ENCODE results near the gene HMGCL.
A peak's percentile ranks its signal among the peaks of the same experiment; 100 is the strongest.
"Not testable (repeated sequence)": the region's sequence is repeated elsewhere in the genome, so short reads cannot be mapped to it uniquely, and the experiment has no call there.

HMGCL gene

DNA sequence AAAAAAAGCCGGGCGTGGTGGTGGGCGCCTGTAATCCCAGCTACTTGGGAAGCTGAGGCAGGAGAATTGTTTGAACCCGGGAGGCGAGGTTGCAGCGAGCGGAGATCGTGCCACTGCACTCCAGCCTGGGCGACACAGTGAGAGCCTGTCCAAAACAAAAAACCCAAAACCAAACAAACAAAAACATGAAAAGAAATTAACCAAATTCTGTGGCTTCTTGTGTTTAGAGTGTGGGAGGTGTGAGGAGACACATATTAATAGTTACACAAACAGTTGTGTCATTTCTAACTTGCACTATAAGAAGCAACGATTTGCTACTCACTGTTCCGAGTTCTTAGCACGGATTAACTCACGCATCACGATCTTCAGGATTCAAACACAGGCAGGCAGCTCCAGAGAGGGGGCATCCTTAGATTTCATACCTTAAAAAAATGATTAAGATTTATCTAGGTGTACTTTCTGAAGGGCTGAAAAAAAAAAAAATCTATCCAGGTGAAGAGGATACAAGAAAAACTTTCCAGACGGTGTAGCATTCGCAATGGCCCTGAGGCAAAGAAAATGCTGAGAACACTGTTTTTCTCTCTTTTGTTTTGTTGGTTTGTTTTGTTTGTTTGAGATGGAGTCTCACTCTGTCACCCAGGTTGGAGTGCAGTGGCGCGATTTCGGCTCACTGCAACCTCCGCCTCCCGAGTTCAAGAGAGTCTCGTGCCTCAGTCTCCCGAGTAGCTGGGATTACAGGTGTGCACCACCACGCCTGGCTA lies 713 bp upstream of the HMGCL start:
- DNase-seq: no peak

DNA sequence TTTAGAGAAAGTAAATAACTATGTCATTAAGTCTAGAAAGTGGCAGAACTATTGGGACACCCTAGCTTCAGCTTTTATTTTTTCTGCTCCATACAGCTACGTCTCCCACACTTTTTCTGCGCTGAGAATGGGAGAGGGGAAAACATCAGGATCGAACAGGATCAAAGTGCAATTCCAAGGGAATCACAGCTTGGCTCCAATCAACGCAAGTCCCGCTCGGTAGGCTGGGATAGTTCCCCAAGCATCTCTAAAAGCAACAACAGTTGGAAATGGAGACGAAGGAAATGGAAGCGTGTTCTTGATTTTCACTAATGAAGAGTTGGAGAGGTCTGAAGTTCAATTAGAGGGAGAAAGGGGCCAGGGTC lies 536 bp downstream of the HMGCL start:
- DNase-seq: no peak

DNA sequence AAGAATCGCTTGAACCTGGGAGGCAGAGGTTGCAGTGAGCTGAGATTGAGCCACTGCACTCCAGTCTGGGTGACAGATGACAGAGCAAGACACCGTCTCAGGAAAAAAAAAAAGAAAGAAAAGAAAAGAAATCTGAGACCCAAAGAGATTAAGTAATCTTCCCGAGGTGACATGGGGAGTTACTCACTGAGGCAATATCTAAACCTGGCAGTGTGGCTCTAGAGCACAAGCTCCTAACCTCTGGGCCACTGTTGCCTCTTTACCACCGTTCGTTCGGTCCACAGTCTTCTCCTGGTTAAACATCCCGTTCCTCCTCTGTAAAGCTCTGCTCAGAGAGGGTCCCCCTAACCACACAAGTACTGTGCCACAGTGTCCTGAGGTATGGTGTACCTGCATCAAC lies 1.5 kb downstream of the HMGCL start:
- no peak for DNase-seq

DNA sequence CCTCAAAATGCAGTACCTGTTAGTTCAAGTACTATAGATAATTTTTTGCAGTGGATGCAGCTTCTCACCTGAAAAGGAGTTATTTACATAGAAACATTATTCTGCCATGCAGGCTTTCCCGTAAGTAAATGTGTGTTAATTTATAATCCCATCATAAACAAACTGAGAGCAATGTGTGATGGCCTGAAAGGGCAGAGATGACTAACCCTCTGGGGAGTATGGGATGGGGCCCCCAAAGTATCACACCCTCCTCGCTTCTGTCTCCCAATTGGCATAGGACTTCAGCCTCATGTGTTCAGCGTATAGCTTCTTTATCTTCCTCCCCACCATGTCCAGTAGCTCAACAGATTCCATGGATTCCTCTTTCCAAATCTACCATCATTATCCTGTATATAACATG lies 7.6 kb downstream of the HMGCL start:
- no peak for DNase-seq

DNA sequence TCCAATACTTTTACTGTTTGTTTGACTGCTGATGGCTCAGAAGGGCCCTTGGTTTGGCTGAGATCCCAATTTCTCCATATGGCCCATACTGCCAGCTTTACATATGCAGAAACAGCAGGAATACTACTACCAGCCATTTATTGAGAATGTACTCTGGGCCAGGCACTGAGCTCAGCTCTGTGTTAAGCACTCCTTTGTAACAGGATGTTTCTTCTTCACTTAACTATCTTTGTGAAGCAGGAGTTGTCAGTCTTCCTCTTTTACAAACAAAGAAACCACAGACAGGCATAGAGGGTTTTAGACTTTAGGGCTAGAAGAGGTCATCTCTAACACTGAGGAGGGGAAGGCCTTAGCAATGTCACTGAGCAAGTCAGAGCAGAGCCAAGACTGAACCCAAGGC lies 8.3 kb downstream of the HMGCL start:
- DNase-seq: no peak

DNA sequence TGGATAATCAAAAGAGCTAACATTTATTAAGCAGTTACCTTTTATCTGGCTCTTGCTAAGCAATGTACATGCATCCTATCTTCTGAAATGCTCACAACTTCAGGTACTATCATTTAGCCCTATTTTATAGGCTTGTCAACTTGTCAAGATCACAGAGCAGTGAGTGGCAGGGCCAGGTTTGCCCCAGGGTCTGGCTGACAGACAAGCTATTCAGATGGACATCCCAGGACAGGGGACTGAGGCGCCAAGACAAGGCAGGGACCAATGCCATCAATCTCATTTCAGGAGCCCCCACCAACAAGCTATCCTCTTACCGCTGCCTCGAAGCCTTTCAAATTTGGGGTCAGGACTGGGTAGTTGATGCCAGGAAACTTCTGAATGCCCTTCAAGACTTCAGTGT lies 8.9 kb downstream of the HMGCL start:
- DNase-seq: no peak

DNA sequence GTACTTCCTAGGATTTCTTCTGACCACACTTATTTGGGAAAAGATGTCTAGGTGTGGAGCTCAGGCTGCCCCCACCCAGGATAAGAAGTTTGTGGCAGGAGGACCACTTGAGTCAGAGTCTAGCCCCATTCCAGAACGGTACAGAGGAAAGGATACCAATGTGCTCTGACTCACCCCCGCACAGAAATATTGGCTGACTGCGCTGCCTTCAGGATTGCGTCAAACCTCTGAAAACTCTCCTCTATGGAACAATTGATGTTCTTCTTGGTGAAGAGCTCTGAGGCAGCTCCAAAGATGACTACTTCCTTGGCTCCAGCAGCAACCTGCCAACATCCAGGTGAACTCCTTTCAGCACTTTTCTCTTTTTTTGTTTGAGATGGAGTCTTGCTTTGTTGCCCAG lies 11.2 kb downstream of the HMGCL start:
- no peak for DNase-seq

DNA sequence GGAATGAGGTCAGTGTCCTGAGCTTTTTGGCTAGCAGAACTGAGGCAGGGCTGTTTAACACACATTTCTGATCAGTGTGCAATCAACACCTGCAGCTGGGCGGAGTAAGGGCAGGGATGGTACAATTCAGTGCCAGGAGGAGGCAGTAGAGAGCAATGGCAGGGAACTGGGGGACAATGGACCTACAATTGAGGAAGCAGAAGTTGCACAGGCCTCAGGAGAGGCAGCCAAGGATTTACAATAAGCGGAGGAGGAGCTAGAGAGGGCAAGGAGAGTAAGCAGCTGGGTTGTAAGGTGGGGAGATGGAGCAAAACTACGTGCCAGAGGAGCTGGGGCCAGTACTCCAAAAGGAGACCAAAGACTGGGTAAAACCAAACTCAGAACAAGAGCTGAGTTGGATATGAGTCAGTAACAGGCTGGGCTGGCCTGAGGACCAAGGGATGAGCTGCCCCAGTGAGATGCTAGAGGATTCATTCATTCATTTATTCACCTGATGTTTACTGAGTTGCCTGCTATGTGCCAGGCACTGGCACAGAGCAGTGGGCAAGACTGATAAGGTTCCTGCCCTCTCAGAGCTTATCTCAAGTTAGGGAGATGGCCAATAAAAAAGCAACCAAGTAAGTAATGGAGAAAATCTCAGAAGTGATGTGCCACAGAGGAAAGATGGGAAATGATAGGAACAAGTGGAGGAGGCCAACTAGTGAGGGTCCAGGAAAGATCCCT lies 14.2 kb downstream of the HMGCL start:
- no peak for DNase-seq

DNA sequence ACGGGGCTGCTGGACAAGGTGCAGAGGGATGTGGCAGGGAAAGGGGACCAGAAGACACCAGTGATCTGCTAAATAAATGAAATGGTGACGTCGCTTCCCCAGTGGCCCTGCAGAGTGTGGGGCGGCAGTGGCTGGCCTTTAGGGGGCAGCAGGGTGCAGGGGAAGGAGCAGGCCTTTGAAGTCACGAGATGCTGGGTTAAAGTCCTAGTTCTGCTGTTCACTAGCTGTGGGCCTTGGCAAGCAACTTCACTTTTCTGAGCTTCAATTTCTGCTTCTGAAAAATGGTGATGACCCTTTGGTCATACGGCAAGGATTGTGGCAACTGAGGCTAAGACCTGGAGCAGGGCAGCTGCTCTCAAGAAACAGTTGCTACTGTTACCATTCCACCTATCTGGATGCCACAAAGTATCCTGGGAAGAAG lies 15.5 kb downstream of the HMGCL start:
- peak; percentile 45 for DNase-seq

DNA sequence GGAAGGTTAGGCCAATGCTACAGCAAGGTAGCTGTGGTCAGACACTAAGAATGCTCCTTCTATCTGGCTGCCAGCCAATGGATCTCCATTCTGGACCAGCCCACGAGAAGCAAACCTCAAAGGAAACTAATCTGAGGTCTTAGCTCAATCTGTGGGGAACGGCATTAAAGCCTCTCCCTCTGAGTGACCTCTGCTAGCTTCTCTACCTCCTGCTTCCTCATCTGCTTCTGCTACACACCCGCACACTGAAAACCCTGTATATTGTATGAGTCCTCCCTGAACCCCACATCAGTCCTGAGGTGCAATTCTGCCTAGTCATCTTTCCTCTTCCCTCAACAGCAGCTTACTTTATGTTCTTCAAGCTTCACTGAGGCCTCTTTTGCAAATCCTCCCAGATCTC lies 17.8 kb downstream of the HMGCL start:
- DNase-seq: no peak

DNA sequence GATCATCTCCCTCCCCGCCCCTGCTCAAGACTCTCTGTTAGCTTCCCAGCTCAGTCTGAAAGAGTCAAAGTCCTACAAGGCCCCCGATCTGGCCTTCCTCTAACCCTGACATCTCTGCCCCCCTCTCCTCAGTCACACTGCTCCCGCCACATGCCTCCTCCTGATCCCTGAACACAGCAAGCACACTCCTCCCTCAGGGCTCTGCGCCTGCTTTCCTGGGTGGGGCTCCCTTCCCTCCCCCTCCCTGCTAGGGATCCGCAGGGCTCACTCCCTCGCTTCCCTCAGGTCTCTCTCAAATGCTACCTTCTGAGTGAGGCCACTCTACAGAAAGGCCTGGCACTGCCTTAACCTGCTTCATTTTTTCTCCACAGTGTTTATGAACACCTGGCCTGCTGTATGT lies 18.9 kb downstream of the HMGCL start:
- no peak for DNase-seq

DNA sequence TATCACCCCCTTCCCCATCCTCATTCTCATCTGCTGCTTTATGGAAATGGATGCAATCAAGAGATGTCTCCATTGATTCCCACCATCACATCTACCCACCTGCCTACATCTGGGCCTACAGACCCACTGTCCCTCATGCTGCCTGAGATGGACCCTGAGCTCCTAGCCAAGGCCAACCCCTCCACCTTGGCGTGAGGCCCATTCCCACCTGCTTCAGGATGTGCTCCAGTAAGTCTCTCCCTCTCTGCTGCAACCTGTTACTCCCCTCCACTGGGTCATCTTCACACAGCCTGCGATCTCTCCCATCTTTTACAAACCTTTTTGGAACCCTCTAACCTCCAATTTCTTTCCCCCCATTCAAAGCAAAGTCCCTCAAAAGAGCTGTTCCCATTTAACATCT lies 20.2 kb downstream of the HMGCL start:
- no peak for DNase-seq

DNA sequence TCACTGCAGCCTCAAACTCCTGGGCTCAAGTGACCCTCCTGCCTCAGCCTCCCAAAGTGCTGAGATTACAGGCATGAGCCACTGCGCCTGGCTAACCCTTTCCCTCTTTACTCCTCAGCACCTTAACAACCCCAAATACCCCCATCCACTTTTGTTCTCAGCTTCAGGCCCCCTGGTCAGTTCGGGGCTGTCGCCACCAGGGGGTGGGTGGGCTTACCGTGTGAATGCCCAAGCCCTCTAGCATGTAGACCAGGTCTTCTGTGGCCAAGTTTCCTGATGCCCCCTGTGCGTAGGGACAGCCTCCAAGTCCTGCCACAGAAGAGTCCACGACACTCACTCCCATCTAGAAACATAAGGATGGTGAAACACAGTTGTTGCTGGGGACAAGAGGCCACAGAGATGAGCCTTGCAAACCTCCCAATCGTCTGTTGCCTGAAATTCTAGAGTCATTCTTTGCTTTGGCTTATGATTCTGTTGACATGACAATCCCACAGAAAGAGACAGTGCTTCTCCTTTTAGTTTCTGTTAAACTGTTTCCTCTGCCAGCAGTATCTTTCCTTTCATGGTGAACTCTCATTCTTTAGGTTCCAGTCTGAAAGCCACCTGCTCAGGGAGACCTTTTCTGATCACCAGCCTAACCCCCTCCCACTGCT lies 20.9 kb downstream of the HMGCL start:
- no peak for DNase-seq

DNA sequence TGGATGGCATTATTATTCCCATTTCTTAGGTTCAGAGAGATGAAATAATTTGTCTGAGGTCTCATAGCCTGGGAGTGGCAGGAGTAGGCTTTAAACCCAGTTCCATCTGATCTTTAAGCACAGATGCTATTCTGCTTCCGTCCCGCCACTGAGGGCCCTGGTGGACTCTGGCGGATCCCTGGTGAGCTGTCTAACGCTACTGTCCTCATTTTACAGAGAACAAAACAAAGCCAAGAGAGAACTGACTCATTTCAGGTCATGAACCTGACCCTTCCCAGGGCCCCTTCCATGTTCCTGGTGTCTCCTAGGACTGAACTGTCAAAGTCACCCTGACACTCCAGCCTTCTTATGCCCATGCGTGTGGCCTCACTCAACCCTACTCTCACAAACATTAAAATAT lies 21.6 kb downstream of the HMGCL start:
- no peak for DNase-seq

DNA sequence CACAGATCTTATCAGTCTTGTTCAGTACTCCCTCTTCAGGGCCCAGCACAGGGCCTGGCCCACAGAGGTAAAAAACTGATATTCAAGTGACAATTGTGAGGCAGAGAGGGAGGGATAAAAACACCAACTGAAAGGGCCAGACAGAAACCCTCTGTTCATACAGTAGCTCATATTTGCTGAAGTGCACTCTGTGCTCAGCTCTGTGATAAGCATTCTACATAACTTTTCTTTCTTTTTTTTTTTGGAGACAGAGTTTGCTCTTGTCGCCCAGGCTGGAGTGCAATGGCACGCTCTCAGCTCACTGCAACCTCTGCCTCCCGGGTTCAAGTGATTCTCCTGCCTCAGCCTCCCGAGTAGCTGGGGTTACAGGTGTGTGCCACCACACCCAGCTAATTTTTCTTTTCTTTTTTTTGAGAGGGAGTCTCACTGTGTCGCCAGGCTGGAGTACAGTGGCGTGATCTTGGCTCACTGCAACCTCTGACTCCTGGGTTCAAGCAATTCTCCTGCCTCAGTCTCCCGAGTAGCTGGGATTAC lies 22.4 kb downstream of the HMGCL start:
- DNase-seq: not testable (repeated sequence)

DNA sequence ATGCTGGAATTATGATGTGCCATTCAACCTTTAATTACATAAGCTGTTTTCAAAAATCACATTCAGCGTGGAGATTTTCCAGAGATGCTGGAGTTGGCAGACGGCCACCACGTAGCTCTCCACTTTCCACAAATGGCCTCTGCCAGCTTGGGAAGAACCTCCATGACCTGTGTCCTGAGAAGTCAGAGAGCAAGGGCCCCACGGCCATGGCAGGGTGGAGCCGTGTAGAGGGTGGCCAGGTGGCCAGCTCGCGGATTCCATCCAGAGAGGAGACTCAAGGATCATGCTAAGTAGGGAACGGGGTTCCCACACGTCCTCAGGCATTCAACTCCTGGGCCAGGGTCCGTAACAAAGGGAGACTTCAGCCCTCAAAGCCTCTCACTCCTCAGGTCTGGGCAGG lies 23.4 kb downstream of the HMGCL start:
- no peak for DNase-seq

DNA sequence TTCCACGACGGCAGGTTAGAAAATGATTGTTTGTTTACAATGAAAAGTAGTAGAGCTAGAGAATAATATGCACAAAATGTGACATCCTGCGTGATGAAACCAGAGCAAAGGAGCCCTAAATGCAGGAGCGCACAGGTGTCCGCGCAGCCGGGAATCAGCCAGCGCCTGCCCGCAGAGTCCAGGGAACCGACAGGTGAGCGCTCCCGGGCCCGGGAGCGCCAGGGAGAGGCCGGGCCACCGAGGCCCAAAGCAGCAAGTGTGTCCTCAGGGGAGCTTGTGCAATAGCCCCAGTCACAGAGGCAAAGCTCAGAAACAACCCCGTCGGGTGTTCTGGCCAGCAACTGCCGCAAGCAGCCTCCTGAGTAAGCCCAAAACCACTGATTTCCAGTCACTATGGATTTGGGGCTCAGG lies 23.9 kb downstream of the HMGCL start:
- DNase-seq: no peak

DNA sequence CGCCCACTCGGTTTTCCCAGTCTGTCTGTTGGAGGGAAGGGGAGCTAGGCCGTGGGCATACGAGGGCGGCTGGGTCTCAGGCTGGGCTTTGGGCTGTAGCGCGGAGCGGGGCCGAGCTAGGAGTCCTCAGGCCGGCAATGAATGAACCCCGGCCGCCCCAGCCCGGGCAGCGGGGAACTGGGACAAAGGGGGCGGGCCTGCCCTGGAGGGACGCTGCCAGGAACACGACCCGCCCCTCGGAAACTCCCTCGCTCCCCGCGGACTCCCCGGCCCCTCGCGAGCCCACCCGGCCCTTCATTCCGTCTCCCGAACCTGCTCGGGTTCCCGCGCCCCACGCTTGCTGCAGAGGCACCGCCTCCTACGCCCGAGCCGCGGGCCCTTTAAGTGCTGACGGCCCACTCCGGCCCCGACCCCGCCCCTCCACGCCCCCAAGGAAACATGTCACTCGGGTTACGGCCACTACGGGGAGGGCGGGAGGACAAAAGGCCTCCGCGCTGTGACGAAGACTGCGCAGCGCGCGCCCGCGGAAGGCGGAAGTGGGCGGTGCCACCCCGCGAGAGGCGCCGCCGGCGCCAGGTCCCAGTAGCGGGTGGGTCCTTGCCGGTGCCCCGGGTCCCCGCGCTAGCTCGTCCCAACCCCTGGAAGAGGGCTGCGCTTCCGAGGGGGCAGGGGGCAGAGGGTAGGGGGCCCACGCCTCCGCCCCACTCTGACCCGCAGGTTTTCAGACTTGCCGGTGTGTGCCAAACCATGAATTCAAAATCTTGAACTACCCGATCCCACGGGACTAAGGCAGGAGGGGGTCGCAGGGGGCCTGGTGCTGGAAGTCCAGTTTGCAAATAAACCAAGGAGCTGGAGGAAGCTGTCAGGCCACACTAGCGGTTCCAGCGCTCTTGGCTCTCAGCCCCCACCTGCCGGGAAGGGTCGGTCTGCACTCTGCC lies 24.6 kb downstream of the HMGCL start, which contains the start of gene GALE:
Gene GALE (minus strand): TSS at position 355 of the 938 bp plus-strand sequence. CDS start 1,747 bp downstream, outside the sequence.
- DNase-seq: peak; percentile 94

DNA sequence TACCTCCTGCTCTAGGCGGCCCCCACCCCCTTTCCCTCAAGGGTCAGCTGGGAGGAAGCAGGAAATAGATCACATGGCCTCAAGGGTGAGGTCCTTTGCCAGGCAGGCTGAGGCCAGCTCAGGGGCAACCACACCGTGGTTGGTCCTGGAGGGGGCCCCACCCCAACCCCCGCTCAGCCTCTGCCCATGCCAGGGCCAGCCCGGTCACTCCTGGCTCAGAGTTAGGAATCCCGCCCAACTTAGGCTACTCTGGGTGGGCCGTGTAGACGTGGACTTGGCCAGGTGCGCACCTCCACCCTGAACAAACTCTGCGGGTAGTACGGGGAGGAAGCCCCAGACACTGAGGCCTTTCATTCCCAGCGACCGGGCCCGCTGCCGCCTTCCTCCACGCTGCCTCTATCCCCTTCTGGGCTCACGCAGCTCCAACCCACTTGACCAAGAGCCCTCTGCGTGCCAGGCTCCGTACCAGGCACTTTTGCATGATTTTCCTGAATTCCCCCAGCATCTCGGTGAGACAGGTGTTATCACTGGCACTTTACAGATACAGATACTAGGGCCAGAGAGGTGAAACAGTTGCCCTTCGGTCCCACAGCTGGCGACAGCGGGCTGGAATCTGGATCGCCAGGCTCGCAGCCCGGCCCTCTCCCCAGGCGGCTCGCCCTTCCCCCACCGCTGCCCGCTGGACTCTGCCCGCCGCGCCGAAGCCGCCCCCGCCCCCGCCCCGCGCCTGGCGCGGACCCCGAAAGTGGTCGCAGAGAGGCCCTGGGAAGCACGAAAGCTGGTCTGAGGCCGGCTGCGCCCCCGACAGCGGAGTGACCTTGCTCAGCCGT lies 25.4 kb downstream of the HMGCL start:
- no peak for DNase-seq

DNA sequence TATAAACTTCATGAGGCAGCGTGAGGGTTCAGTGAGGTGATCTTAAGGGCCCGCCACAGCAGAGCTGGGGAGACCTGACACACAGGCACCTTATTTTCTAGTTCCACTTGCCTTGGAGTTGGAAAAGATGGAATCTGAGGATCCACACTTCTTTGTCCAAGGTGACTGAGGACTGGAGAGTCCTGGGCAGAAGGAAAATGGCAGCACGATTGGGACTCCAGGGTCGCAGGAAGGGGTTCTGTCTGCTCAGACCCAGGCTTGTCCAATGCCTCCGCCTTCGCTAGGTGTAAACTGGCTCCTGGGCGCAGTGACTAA lies 26.0 kb downstream of the HMGCL start:
- DNase-seq: no peak

DNA sequence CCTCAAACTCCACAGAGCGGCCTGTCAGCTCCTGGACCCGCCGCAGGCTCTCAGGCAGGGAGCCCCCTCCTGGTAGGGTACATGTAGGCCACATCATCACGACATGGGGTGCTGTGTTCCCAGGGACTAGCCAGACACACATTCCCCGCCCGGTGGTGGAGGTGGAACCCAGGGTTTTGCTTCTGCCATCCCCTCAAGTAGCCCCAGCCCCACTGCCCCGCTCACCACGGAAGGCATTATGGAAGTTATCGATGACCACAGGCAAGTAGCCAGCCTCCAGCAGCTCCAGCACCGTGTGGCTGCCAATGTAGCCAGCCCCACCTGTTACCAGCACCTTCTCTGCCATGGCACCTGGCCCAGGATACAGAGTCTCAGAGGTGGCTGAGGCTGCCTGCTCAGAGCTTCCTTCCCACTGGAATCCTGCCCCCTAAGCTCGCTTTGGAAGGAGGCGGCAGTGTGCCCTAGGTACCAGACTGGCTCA lies 26.5 kb downstream of the HMGCL start:
- no peak for DNase-seq
